ENCODE data around the gene DHX57. TPM values are rescaled to one million over a fixed set of nuclear protein-coding genes. Genes with fewer than 3 reads are reported as not detected.

Gene DHX57
- total RNA-seq, 1 donor, result 25.0 TPM

GRCh38 chr2:38889575-38889974 is 13.8 kb upstream of the DHX57 start, which contains the start of gene ARHGEF33:
ARHGEF33 (plus strand) TSS chr2:38889875; CDS start chr2:38919448, 29,573 bp downstream.
- TF ChIP-seq CTCF (IDR thresholded peaks at IDR 0.05; ENCODE audit: insufficient read depth, low read length), result no peak
- no peak for DNase-seq (ENCODE audit: low read depth)
- no peak within 1 kb of the TSS for H3K4me3 ChIP-seq (ENCODE audit: low read depth, low read length)

- no peak for DNase-seq (ENCODE audit: low read depth)
- TF ChIP-seq CTCF (IDR thresholded peaks at IDR 0.05; ENCODE audit: insufficient read depth, low read length), result no peak
- no peak overlapping the region for H3K4me3 ChIP-seq (ENCODE audit: low read depth, low read length)
These were observed 13.3 kb upstream of the DHX57 start for GRCh38 chr2:38889045-38889444.

- no peak for TF ChIP-seq CTCF (IDR thresholded peaks at IDR 0.05; ENCODE audit: insufficient read depth, low read length)
- no peak overlapping the region for H3K4me3 ChIP-seq (ENCODE audit: low read depth, low read length)
- no peak for DNase-seq (ENCODE audit: low read depth)
These were observed 12.3 kb upstream of the DHX57 start for GRCh38 chr2:38887902-38888554.

GRCh38 chr2:38887347-38887746 is 11.6 kb upstream of the DHX57 start:
- no peak for DNase-seq (ENCODE audit: low read depth)
- no peak overlapping the region for H3K4me3 ChIP-seq (ENCODE audit: low read depth, low read length)

GRCh38 chr2:38886063-38886462 is 10.3 kb upstream of the DHX57 start:
- H3K4me3 ChIP-seq (ENCODE audit: low read depth, low read length), result no peak overlapping the region
- TF ChIP-seq CTCF (IDR thresholded peaks at IDR 0.05; ENCODE audit: insufficient read depth, low read length), result no peak
- DNase-seq (ENCODE audit: low read depth), result no peak

More at GRCh38 chr2:38887347-38887746, 11.6 kb upstream of the DHX57 start:
- no peak for TF ChIP-seq CTCF (IDR thresholded peaks at IDR 0.05; ENCODE audit: insufficient read depth, low read length)

DNA sequence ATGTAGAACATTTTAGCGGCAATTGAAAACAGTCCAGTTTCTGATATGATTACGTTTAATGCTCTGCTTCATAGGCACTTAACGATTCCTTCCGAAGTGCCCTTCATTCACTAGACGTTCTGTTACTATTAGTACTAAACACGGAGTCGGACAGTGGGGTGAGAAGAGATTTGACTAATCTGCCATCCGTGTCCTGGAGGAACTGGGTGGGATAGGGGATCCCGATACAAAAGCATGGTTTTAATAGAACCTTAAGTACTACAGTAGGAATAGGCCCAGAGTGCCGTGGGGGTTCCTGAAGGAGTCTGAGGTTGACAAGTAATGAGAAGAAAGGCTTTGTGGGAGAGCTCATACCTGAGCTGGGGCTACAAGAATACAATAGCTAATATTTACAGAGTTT is 673 bp upstream of the DHX57 start:
- DNase-seq (ENCODE audit: low read depth), result peak; percentile 2
- no peak for TF ChIP-seq CTCF (IDR thresholded peaks at IDR 0.05; ENCODE audit: insufficient read depth, low read length)

GRCh38 chr2:38875227-38875575 is 533 bp downstream of the DHX57 start:
- peak overlapping the region; percentile 97 for H3K4me3 ChIP-seq (ENCODE audit: low read depth, low read length)
- DNase-seq (ENCODE audit: low read depth), result no peak
- TF ChIP-seq CTCF (IDR thresholded peaks at IDR 0.05; ENCODE audit: insufficient read depth, low read length), result no peak

More for the DNA sequence above, 673 bp upstream of the DHX57 start:
- peak overlapping the region; percentile 97 for H3K4me3 ChIP-seq (ENCODE audit: low read depth, low read length)
